Daoy (cell line): ENCODE results near the gene SON. TPM values are rescaled to one million over a fixed set of nuclear protein-coding genes. Genes with fewer than 3 reads are reported as not detected.

Source experiments
- DNase-seq: peaks from one replicate; pipeline ENCODE4 v3.0.0-alpha.2; 2015; ENCODE audit warnings: low read depth
- total RNA-seq: library from RNA; depleted of rRNA; stranded (reverse); fragments of >200 nt; shearing (Covaris generic); gene quantifications from 2 replicates; pipeline ENCODE4 v1.2.3, GENCODE V29; 2014

Gene SON
- total RNA-seq, 1 experiment from 2014 or later: 81.9 TPM

GRCh38 chr21:33544451-33545195, 1.8 kb downstream of the SON start:
- DNase-seq: no peak

DNA sequence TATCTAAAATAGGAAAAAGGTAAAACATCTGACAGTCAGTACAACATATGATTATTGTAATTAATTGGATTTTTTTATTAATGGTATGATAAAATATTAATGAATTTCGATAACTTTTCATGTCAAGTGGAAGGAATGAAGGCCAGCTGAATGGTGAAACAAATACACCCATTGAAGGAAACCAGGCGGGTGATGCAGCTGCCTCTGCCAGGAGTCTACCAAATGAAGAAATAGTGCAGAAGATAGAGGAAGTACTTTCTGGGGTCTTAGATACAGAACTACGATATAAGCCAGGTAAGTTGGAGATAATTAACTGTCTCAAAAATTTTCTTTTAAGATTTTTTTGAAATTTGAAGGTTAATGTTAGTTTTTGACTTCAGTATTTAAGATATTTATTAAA, 3.2 kb downstream of the SON start:
- no peak for DNase-seq

DNA sequence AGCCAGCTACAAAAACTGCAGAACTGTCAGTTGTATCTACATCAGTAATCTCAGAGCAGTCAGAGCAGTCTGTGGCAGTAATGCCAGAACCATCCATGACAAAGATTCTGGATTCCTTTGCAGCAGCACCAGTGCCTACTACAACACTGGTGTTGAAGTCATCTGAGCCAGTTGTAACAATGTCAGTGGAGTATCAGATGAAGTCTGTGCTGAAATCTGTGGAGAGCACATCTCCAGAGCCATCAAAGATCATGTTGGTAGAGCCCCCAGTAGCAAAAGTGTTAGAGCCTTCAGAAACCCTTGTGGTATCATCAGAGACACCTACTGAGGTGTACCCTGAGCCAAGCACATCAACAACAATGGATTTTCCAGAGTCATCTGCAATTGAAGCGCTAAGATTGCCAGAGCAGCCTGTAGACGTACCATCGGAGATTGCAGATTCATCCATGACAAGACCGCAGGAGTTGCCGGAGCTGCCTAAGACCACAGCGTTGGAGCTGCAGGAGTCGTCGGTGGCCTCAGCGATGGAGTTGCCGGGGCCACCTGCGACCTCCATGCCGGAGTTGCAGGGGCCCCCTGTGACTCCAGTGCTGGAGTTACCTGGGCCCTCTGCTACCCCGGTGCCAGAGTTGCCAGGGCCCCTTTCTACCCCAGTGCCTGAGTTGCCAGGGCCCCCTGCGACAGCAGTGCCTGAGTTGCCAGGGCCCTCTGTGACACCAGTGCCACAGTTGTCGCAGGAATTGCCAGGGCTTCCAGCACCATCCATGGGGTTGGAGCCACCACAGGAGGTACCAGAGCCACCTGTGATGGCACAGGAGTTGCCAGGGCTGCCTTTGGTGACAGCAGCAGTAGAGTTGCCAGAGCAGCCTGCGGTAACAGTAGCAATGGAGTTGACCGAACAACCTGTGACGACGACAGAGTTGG, 7.3 kb downstream of the SON start:
- DNase-seq: no peak

DNA sequence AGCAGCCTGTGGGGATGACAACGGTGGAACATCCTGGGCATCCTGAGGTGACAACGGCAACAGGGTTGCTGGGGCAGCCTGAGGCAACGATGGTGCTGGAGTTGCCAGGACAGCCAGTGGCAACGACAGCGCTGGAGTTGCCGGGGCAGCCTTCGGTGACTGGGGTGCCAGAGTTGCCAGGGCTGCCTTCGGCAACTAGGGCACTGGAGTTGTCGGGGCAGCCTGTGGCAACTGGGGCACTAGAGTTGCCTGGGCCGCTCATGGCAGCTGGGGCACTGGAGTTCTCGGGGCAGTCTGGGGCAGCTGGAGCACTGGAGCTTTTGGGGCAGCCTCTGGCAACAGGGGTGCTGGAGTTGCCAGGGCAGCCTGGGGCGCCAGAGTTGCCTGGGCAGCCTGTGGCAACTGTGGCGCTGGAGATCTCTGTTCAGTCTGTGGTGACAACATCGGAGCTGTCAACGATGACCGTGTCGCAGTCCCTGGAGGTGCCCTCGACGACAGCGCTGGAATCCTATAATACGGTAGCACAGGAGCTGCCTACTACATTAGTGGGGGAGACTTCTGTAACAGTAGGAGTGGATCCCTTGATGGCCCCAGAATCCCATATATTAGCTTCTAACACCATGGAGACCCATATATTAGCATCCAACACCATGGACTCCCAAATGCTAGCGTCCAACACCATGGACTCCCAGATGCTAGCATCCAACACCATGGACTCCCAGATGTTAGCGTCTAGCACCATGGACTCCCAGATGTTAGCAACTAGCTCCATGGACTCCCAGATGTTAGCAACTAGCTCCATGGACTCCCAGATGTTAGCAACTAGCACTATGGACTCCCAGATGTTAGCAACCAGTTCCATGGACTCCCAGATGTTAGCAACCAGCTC, 8.2 kb downstream of the SON start:
- no peak for DNase-seq

DNA sequence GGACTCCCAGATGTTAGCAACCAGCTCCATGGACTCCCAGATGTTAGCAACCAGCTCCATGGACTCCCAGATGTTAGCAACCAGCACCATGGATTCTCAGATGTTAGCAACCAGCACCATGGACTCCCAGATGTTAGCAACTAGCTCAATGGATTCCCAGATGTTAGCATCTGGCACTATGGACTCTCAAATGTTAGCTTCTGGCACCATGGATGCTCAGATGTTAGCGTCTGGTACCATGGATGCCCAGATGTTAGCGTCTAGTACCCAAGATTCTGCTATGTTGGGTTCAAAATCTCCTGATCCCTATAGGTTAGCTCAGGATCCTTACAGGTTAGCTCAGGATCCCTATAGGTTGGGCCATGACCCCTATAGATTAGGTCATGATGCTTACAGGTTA, 8.8 kb downstream of the SON start:
- no peak for DNase-seq

DNA sequence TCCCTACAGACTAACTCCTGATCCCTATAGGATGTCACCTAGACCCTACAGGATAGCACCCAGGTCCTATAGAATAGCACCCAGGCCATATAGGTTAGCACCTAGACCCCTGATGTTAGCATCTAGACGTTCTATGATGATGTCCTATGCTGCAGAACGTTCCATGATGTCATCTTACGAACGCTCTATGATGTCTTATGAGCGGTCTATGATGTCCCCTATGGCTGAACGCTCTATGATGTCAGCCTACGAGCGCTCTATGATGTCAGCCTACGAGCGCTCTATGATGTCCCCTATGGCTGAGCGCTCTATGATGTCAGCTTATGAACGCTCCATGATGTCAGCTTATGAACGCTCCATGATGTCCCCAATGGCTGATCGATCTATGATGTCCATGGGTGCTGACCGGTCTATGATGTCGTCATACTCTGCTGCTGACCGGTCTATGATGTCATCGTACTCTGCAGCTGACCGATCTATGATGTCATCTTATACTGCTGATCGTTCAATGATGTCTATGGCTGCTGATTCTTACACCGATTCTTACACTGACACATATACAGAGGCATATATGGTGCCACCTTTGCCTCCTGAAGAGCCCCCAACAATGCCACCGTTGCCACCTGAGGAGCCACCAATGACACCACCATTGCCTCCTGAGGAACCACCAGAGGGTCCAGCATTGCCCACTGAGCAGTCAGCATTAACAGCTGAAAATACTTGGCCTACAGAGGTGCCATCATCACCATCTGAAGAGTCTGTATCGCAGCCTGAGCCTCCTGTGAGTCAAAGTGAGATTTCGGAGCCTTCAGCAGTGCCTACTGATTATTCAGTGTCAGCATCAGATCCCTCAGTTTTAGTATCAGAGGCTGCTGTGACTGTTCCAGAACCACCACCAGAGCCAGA, 9.5 kb downstream of the SON start:
- DNase-seq: no peak

DNA sequence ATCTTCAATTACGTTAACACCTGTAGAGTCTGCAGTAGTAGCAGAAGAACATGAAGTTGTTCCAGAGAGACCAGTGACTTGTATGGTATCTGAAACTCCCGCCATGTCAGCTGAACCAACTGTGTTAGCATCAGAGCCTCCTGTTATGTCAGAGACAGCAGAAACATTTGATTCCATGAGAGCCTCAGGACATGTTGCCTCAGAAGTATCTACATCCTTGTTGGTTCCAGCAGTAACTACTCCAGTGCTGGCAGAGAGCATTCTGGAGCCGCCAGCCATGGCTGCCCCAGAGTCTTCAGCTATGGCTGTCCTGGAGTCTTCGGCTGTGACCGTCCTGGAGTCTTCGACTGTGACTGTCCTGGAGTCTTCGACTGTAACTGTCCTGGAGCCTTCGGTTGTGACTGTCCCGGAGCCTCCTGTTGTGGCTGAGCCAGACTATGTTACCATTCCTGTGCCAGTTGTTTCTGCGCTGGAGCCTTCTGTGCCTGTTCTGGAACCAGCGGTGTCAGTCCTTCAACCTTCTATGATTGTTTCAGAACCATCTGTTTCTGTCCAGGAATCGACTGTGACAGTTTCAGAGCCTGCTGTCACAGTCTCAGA, 10.3 kb downstream of the SON start:
- no peak for DNase-seq

GRCh38 chr21:33554236-33554981, 11.6 kb downstream of the SON start:
- DNase-seq: no peak

DNA sequence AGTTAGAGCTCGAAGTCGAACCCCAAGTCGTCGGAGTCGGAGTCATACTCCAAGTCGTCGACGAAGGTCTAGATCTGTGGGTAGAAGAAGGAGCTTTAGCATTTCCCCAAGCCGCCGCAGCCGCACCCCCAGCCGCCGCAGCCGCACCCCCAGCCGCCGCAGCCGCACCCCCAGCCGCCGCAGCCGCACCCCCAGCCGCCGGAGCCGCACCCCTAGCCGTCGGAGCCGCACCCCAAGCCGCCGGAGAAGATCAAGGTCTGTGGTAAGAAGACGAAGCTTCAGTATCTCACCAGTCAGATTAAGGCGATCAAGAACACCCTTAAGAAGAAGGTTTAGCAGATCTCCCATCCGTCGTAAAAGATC, 12.1 kb downstream of the SON start:
- no peak for DNase-seq

DNA sequence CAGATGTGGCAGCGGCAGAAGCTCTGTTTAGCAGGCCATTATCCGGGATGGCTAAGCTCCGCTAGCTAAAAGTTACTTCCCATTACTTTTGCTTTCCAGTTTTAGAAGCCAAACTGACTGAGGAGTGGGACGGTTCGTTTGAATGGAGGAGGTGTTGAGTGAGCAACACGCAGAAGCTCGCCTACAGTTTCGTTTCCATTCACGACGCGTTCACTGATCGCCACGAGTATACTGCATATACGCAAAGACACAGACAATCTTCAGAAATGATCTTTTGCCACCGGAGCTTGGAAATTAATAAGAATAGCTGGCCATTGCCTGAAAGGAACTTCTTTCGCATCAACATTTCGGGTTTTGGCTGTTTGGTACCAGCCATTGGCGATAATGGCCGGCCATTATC, 14.6 kb downstream of the SON start:
- no peak for DNase-seq

GRCh38 chr21:33558777-33559421, 16.1 kb downstream of the SON start:
- no peak for DNase-seq

DNA sequence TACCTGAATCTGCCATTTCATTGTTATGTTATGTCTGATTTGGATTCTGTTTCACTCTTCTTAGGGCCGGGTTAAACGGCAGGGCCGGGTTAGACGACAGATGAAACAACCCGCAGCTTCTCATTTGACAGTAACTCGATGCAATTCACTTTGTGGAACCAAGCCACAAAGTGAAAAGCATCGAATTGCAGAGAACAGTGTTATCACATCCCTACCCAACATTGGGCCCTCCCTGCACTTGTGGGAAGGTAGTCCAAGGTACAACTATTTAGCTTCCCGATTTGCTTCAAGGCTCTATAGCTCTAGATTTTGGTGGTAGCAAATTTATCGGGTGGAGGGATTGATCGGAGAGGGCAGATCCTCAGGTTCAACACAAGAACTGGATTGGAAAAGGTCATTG, 17.0 kb downstream of the SON start:
- DNase-seq: no peak

GRCh38 chr21:33560965-33561364, 18.1 kb downstream of the SON start:
- no peak for DNase-seq

DNA sequence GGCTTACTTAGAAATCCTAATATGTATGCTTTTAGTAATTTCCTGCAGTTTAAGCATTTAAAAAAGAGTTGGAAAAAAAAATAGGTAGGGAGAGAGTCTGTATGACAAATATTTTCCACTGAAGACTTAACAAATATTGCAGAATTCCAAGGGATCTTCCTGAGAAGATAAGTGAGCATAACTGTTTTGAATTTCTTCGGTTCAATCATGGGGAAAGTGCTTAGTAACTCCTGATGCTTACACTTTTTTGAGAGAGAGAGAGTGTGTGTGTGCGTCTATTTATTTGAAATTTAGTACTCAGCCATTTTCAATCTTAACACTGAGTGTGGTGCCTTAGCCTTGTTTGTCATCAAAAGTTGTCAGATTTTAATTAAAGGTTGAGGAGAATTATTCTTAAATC, 18.5 kb downstream of the SON start:
- no peak for DNase-seq

- no peak for DNase-seq
These were observed 19.6 kb downstream of the SON start for GRCh38 chr21:33562389-33562788.

GRCh38 chr21:33566514-33566913, 23.7 kb downstream of the SON start:
- no peak for DNase-seq

DNA sequence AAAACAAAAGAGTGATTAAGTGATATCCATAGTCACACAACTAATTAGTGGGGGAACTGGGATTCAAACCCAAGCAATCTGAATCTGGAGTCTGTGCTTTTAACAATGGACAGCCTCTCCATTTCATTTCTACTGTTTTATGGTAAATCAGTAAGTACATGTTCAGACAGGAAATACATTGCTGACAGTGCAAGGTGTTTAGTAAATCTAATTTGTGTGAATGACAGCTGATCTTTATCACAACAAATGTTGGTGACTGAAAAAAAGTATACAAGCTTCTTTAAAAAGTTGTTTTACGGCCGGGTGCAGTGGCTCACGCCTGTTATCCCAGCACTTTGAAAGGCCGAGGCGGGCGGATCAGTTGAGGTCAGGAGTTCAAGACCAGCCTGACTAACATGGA, 25.1 kb downstream of the SON start:
- DNase-seq: no peak

GRCh38 chr21:33568448-33568847, 25.6 kb downstream of the SON start:
- DNase-seq: no peak

GRCh38 chr21:33569991-33570390, 27.2 kb downstream of the SON start:
- no peak for DNase-seq
